K562 (cell line): Measurements from ENCODE around the gene GLRA3. TPM values are rescaled to one million over a fixed set of nuclear protein-coding genes. Genes with fewer than 3 reads are reported as not detected.

Source experiments
- ATAC-seq: fragments of 200-7000 bp; cut with Tn5 transposase; 3 replicates; pipeline ENCODE4 v1.9.1; 2020; ENCODE audit warnings: moderate library complexity
- BruUV-seq: library from RNA; stranded (reverse); fragments of 400-500 nt; replicated peaks from 2 replicates; lab custom pipeline; 2021; lab: Mats Ljungman, UMichigan
- CTCF ChIA-PET: fragments of 300-600 bp; formaldehyde crosslinking; extraction: SDS; loops from one replicate; lab custom pipeline; 2021; ENCODE audit warnings: low intra/inter-chr PET ratio; lab: Yijun Ruan, JAX
- POLR2A ChIA-PET: fragments of 300-600, 350-650 bp; sonication (Branson Sonifier 250); formaldehyde crosslinking; extraction: SDS; loops from one replicate; lab custom pipeline; 2021; ENCODE audit warnings: antibody characterized with exemption, inconsistent platforms; lab: Yijun Ruan, JAX
- DNase-seq, 4 experiments: peaks; one replicate each; pipeline versions ENCODE4 v3.0.0 to v3.0.0-alpha.2; 2011 to 2018; ENCODE audit warnings: low spot score in 3 of 4, mixed read lengths in 3 of 4; ENCODE audit errors: extremely low read depth in 1 of 4
- FAIRE-seq: peaks from 2 replicates; lab custom pipeline; 2011; peaks lifted over from hg19 to GRCh38; lab: Jason Lieb, UNC
- H2AFZ ChIP-seq: 2 replicates; pipeline ENCODE4 v1.6.0; 2011; ENCODE audit warnings: low read depth, low read length, control low read depth, inconsistent platforms
- H3K27ac ChIP-seq: fragments of 200-600 bp; 3 replicates; pipeline ENCODE4 v1.8.0; 2011; ENCODE audit warnings: low read depth, mild to moderate bottlenecking, control low read depth, inconsistent platforms, low read length, moderate library complexity, mixed read lengths; ENCODE audit errors: extremely low read depth
- H3K27me3 ChIP-seq, 2 experiments: fragments of 300-600 bp in 1 of 2; 2 replicates in 1 of 2; 3 replicates in 1 of 2; pipeline versions ENCODE4 v1.6.0 to v1.8.0; 2011; ENCODE audit warnings: inconsistent platforms in 2 of 2, low read length in 2 of 2, mild to moderate bottlenecking in 1 of 2, mixed read lengths in 1 of 2, moderate library complexity in 1 of 2; ENCODE audit not compliant: control insufficient read depth in 2 of 2, insufficient read depth in 2 of 2
- H3K36me3 ChIP-seq: fragments of 300-600 bp; 3 replicates; pipeline ENCODE4 v1.8.0; 2011; ENCODE audit warnings: mild to moderate bottlenecking, low read length, inconsistent platforms; ENCODE audit not compliant: control insufficient read depth, insufficient read depth
- H3K4me1 ChIP-seq, 2 experiments: fragments of 200-600 bp in 1 of 2; replicated peaks in 1 of 2; 2 replicates in 1 of 2; 3 replicates in 1 of 2; pipeline versions ENCODE4 v1.5.1 to v1.8.0; 2011; ENCODE audit warnings: inconsistent platforms in 2 of 2, low read length in 2 of 2, mild to moderate bottlenecking in 1 of 2, mixed read lengths in 1 of 2, moderate library complexity in 1 of 2; ENCODE audit not compliant: control insufficient read depth in 2 of 2, insufficient read depth in 2 of 2
- H3K4me2 ChIP-seq: 2 replicates; pipeline ENCODE4 v1.6.1; 2011; ENCODE audit warnings: low read length, control low read depth, inconsistent platforms, mixed read lengths; ENCODE audit not compliant: insufficient read depth
- H3K4me3 ChIP-seq: fragments of 200-600 bp; sonication (generic), shearing (Covaris generic); 2 replicates; pipeline ENCODE4 v1.5.1; 2016; ENCODE audit warnings: control low read depth, inconsistent platforms
- H3K79me2 ChIP-seq: fragments of 200-600 bp; 3 replicates; pipeline ENCODE4 v1.8.0; 2011; ENCODE audit warnings: low read length, inconsistent platforms; ENCODE audit not compliant: control insufficient read depth, insufficient read depth
- H3K9ac ChIP-seq, 2 experiments: 2 replicates each; pipeline versions ENCODE4 v1.6.0 to v1.6.1; 2011; ENCODE audit warnings: low read depth in 2 of 2, low read length in 2 of 2, control low read depth in 1 of 2, inconsistent platforms in 1 of 2, mild to moderate bottlenecking in 1 of 2, mixed read lengths in 1 of 2; ENCODE audit not compliant: insufficient read depth in 1 of 2
- H3K9me1 ChIP-seq: one replicate; pipeline ENCODE4 v1.6.0; 2011; ENCODE audit warnings: inconsistent platforms, mild to moderate bottlenecking, low read length, moderate library complexity; ENCODE audit not compliant: control insufficient read depth, insufficient read depth
- H3K9me3 ChIP-seq: replicated peaks from 2 replicates; pipeline ENCODE4 v1.5.1; 2011; ENCODE audit warnings: low read depth, low read length, inconsistent platforms; ENCODE audit not compliant: control insufficient read depth, insufficient read depth
- H4K20me1 ChIP-seq: replicated peaks from 2 replicates; pipeline ENCODE4 v1.6.1; 2011; ENCODE audit warnings: low read length, inconsistent platforms, mixed read lengths; ENCODE audit not compliant: control insufficient read depth, insufficient read depth
- FIP1L1 ChIP-seq: fragments of 200-400 bp; formaldehyde crosslinking; IDR thresholded peaks from 2 replicates; pipeline ENCODE4 v1.6.1; 2018; ENCODE audit warnings: mild to moderate bottlenecking, low read depth, low read length; ENCODE audit not compliant: poor library complexity, severe bottlenecking
- KDM1A ChIP-seq, 2 experiments: fragments of 450-650 bp; IDR thresholded peaks; 2 replicates each; pipeline ENCODE4 v1.6.1; 2016; ENCODE audit warnings: mild to moderate bottlenecking in 2 of 2
- MXD1 ChIP-seq: fragments of 250-450 bp; sonication (Bioruptor Pico); IDR thresholded peaks from 2 replicates; pipeline ENCODE4 v1.8.0; 2021; ENCODE audit warnings: borderline replicate concordance, mild to moderate bottlenecking, moderate library complexity; ENCODE audit not compliant: poor library complexity, severe bottlenecking
- NCOA1 ChIP-seq: fragments of 450-650 bp; IDR thresholded peaks from 2 replicates; pipeline ENCODE4 v1.6.1; 2016; ENCODE audit warnings: low read depth
- NCOR1 ChIP-seq: fragments of 450-650 bp; IDR thresholded peaks from 2 replicates; pipeline ENCODE4 v1.6.1; 2016; ENCODE audit warnings: mild to moderate bottlenecking, moderate library complexity
- NKRF ChIP-seq: fragments of 450-650 bp; IDR thresholded peaks from 2 replicates; pipeline ENCODE4 v1.6.1; 2016; ENCODE audit warnings: borderline replicate concordance
- RBM17 ChIP-seq: fragments of 200-400 bp; formaldehyde crosslinking; IDR thresholded peaks from 2 replicates; pipeline ENCODE4 v1.6.1; 2017; ENCODE audit warnings: low read depth, mild to moderate bottlenecking, low read length, borderline replicate concordance
- TAF15 ChIP-seq: fragments of 200-400 bp; formaldehyde crosslinking; IDR thresholded peaks from 2 replicates; pipeline ENCODE4 v1.6.1; 2017; ENCODE audit warnings: mild to moderate bottlenecking, low read depth, low read length, moderate library complexity
- TRIM28 ChIP-seq: fragments of 450-650 bp; IDR thresholded peaks from 2 replicates; pipeline ENCODE4 v1.6.1; 2017
- TSC22D4 ChIP-seq: fragments of 450-650 bp; IDR thresholded peaks from 2 replicates; pipeline ENCODE4 v1.6.1; 2016; ENCODE audit warnings: missing genetic modification characterization, missing biosample characterization, control low read depth
- ZBTB12 ChIP-seq: fragments of 250-450 bp; sonication (Bioruptor Pico); IDR thresholded peaks from 2 replicates; pipeline ENCODE4 v1.4.0; 2020
- ZNF197 ChIP-seq: fragments of 200-800 bp; sonication (Bioruptor generic); IDR thresholded peaks from 2 replicates; pipeline ENCODE4 v1.6.1; 2016; ENCODE audit warnings: low read depth, missing genetic modification characterization, missing compliant biosample characterization
- ZNF384 ChIP-seq: IDR thresholded peaks from 2 replicates; pipeline ENCODE4 v1.6.1; 2012; ENCODE audit warnings: low read depth, low read length, improper control_type of control experiment
- ZNF507 ChIP-seq: conservative IDR thresholded peaks from 2 replicates; pipeline ENCODE4 v1.6.1; 2017; ENCODE audit warnings: missing genetic modification characterization, missing compliant biosample characterization
- WGBS: fragments of 100-300 bp; shearing (Covaris generic); methylation state at CpG from one replicate; pipeline ENCODE4 v1.1.6; 2016; ENCODE audit warnings: low coverage, mixed read lengths; ENCODE audit not compliant: insufficient coverage; ENCODE audit errors: missing lambda C conversion rate; 5-methylcytosine and 5-hydroxymethylcytosine counted together
- in situ Hi-C: fragments of 300-500 bp; cut with MboI; formaldehyde crosslinking; loops from 4 replicates; pipeline ENCODE4 v1.15.0; 2018; ENCODE audit warnings: inconsistent platforms, mixed read lengths
- intact Hi-C: fragments of 100-400 bp; cut with micrococcal nuclease; formaldehyde crosslinking; loops from 2 replicates; pipeline ENCODE4 v1.14.2; 2022
- polyA plus RNA-seq, 8 experiments: library from polyadenylated mRNA; depleted of rRNA in 4 of 8; stranded (reverse) in 5 of 8; unstranded in 3 of 8; fragments of >200 nt; fragmentation: Nextera tagmentation in 2 of 8; fragmentation: Illumina TruSeq in 1 of 8; extraction: Ambion mirVana in 2 of 8; extraction: Trizol in 1 of 8; gene quantifications; 2 replicates each; pipeline versions ENCODE4 v1.2.1 to v1.2.3, GENCODE V29; 2011 to 2014; ENCODE audit warnings: inconsistent platforms in 1 of 8, missing spikeins in 1 of 8
- total RNA-seq, 7 experiments: library from RNA; depleted of rRNA in 6 of 7; stranded (reverse); fragments of >200 nt in 6 of 7; fragmentation: Illumina TruSeq in 2 of 7; extraction: Trizol in 2 of 7; gene quantifications; 2 replicates each; pipeline versions ENCODE4 v1.2.1 to v1.2.3, GENCODE V29; 2011 to 2021; ENCODE audit warnings: low replicate concordance in 1 of 7

The GLRA3 gene
- total and polyA plus RNA-seq, 9 of the 15 experiments (the other 6 are each of a cell fraction or from before 2014, with no cell fraction given) = 0.06 to 0.14 (median 0.08) TPM; not detected in 2

DNA sequence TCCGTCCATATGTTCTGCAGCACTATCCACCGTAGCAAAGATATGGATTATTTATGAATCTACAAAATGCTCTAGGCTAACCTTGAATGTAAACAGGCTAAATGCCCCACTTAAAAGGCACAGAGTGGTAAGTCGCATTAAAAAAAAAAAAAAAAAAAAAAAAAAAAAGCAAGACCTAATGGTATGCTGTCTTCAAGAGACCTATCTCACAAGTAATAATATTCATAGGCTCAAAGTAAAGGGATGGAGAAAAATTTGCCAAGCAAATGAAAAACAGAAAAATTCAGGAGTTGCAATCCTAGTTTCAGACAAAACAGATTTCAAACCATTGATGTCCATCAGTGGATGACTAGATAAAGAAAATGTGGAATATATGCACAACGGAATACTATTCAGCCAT is 139.4 kb downstream of the GLRA3 start:
- BruUV-seq = no TSS peak
- ATAC-seq (no peak), FAIRE-seq (no peak), DNase-seq (no peak)
- CTCF ChIA-PET = no interaction called here
- POLR2A ChIA-PET = no interaction called here
- H3K4me2 ChIP-seq = no peak overlapping the region
- no peaks in the 10 kb centered on the region for H4K20me1 ChIP-seq
- H2AFZ ChIP-seq = no peak overlapping the region
- H3K79me2 ChIP-seq = no peaks in the 10 kb centered on the region
- 66% methylated on average over 3 of the region's 4 CpGs for WGBS
- no peak overlapping the region for H3K27ac ChIP-seq
- H3K9ac ChIP-seq = no peak overlapping the region
- TF ChIP-seq TSC22D4 = no peak
- peak; percentile 80 for TF ChIP-seq ZNF384
- TF ChIP-seq TRIM28 = 0 out of 2 replicates have a peak, but pooled peaks have one; percentile 36
- peaks cover 11% of the 10 kb centered on the region for H3K9me3 ChIP-seq
- H3K4me1 ChIP-seq = peaks cover 0 to 4% of the 10 kb centered on the region in 2 experiments; a peak in 2 of 5 replicates
- intact Hi-C loops = no loop called here
- no peaks in the 10 kb centered on the region for H3K36me3 ChIP-seq
- H3K27me3 ChIP-seq = no peaks in the 10 kb centered on the region
- H3K9me1 ChIP-seq = no peaks in the 10 kb centered on the region
- in situ Hi-C loops = no loop called here
- H3K4me3 ChIP-seq = no peak overlapping the region

DNA sequence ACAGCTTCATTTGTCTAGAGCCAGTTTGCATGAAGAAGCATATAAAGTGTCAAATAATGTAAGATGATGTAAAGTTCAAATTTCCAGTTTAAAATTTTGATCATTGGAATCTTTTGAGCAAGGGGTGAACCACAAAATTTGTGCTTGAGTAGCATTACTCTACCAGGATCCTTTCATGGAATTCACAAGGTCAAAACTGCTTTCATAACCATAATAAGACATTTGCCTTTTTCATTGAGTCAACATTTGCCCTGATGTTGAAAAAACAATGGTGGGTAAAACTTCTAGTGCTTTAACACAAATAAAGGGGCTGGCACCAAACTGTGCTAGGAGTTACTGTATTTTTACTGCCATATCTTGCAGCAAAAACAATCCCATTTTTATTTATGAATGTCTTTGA is 142.2 kb downstream of the GLRA3 start:
- CTCF ChIA-PET = no interaction called here
- Histone ChIP-seq H3K4me1 (peaks cover 0 to 12% of the 10 kb centered on the region in 2 experiments; a peak in 2 of 5 replicates), H4K20me1 (no peaks in the 10 kb centered on the region), H3K9me3 (peaks cover 11% of the 10 kb centered on the region), H3K27me3 (no peaks in the 10 kb centered on the region), H3K27ac (no peak overlapping the region), H3K4me3 (no peak overlapping the region), H3K4me2 (no peak overlapping the region), H3K9me1 (no peaks in the 10 kb centered on the region), H3K9ac (no peak overlapping the region), H3K36me3 (no peaks in the 10 kb centered on the region; the same call in 2 of the 3 replicates), H3K79me2 (no peaks in the 10 kb centered on the region), H2AFZ (peak overlapping the region; percentile 85)
- intact Hi-C loops = no loop called here
- DNase-seq (no peak), FAIRE-seq (no peak), ATAC-seq (no peak)
- no TSS peak for BruUV-seq
- POLR2A ChIA-PET = interaction anchor here (0.7 kb wide), 1 partner anchor 559 kb away, joined by 3 read pairs; no protein-coding TSS in a partner anchor
- in situ Hi-C loops = no loop called here
- TF ChIP-seq NCOA1 (no peak), MXD1 (CRISPR knock-in tag) (no peak), ZBTB12 (CRISPR knock-in tag) (no peak), RBM17 (no peak), FIP1L1 (no peak), KDM1A (IDR thresholded peaks at IDR 0.05) (no peak), ZNF197 (CRISPR knock-in tag) (no peak), NCOR1 (no peak), TAF15 (no peak), ZNF507 (tag) (no peak), NKRF (no peak)
